ENCODE data around the gene ACAD9.
"Not testable (repeated sequence)": the region's sequence is repeated elsewhere in the genome, so short reads cannot be mapped to it uniquely, and the experiment has no call there.

Gene ACAD9

GRCh38 chr3:128903501-128903900, 24.1 kb downstream of the ACAD9 start:
- no peak for DNase-seq

- no peak for DNase-seq
These were observed 26.8 kb downstream of the ACAD9 start for GRCh38 chr3:128906031-128906803.

- DNase-seq, result no peak
These were observed 27.5 kb downstream of the ACAD9 start for GRCh38 chr3:128906804-128907525.

GRCh38 chr3:128907706-128908445, 28.5 kb downstream of the ACAD9 start:
- DNase-seq, result no peak

- DNase-seq, result no peak
These were observed 29.5 kb downstream of the ACAD9 start for GRCh38 chr3:128908951-128909350.

GRCh38 chr3:128910006-128910405, 30.6 kb downstream of the ACAD9 start:
- DNase-seq, result no peak

- no peak for DNase-seq
These were observed 32.5 kb downstream of the ACAD9 start for GRCh38 chr3:128911911-128912310.

GRCh38 chr3:128914966-128915645, 35.7 kb downstream of the ACAD9 start:
- no peak for DNase-seq

GRCh38 chr3:128917291-128917690, 37.9 kb downstream of the ACAD9 start:
- DNase-seq, result no peak

- no peak for DNase-seq
These were observed 40.6 kb downstream of the ACAD9 start for GRCh38 chr3:128919988-128920387.

GRCh38 chr3:128922804-128923459, 43.5 kb downstream of the ACAD9 start:
- peak; percentile 54 for DNase-seq

- DNase-seq, result no peak
These were observed 44.2 kb downstream of the ACAD9 start for GRCh38 chr3:128923576-128923975.

- DNase-seq, result not testable (repeated sequence)
These were observed 44.6 kb downstream of the ACAD9 start for GRCh38 chr3:128923986-128924385.

- DNase-seq, result no peak
These were observed 49.9 kb downstream of the ACAD9 start for GRCh38 chr3:128929364-128929763.

- DNase-seq, result no peak
These were observed 51.6 kb downstream of the ACAD9 start for GRCh38 chr3:128931046-128931445.

- DNase-seq, result no peak
These were observed 53.2 kb downstream of the ACAD9 start for GRCh38 chr3:128932516-128933212.

GRCh38 chr3:128933213-128933921, 53.9 kb downstream of the ACAD9 start:
- DNase-seq, result no peak

- DNase-seq, result no peak
These were observed 54.5 kb downstream of the ACAD9 start for GRCh38 chr3:128933922-128934253.

- no peak for DNase-seq
These were observed 56.5 kb downstream of the ACAD9 start for GRCh38 chr3:128935922-128936321.

GRCh38 chr3:128936341-128936740, 56.9 kb downstream of the ACAD9 start:
- no peak for DNase-seq

- no peak for DNase-seq
These were observed 60.8 kb downstream of the ACAD9 start for GRCh38 chr3:128940252-128940651.
